Measurements from ENCODE around the gene NRG4.

- TF ChIP-seq, protein P1, sequence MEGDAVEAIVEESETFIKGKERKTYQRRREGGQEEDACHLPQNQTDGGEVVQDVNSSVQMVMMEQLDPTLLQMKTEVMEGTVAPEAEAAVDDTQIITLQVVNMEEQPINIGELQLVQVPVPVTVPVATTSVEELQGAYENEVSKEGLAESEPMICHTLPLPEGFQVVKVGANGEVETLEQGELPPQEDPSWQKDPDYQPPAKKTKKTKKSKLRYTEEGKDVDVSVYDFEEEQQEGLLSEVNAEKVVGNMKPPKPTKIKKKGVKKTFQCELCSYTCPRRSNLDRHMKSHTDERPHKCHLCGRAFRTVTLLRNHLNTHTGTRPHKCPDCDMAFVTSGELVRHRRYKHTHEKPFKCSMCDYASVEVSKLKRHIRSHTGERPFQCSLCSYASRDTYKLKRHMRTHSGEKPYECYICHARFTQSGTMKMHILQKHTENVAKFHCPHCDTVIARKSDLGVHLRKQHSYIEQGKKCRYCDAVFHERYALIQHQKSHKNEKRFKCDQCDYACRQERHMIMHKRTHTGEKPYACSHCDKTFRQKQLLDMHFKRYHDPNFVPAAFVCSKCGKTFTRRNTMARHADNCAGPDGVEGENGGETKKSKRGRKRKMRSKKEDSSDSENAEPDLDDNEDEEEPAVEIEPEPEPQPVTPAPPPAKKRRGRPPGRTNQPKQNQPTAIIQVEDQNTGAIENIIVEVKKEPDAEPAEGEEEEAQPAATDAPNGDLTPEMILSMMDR (IDR thresholded peaks at IDR 0.05; ENCODE audit: borderline replicate concordance, extremely low read depth, low read length, poor library complexity, severe bottlenecking): no peak
- TF ChIP-seq EZH2 (IDR thresholded peaks at IDR 0.05; ENCODE audit: borderline replicate concordance, low read depth, low read length, severe bottlenecking): no peak
Measured at GRCh38 chr15:75891895-75892294, 120.3 kb downstream of the NRG4 start.
